Activated CD8-positive, alpha-beta memory T cell treated with anti-CD3 and anti-CD28 coated beads, Interleukin-2, amount 50 U/mL, for 1 hour (primary cell): ENCODE results near the gene WLS.

Source experiments
- DNase-seq: peaks from one replicate; pipeline ENCODE4 v3.0.0-alpha.2; 2020; ENCODE audit errors: extremely low read depth

The WLS gene

DNA sequence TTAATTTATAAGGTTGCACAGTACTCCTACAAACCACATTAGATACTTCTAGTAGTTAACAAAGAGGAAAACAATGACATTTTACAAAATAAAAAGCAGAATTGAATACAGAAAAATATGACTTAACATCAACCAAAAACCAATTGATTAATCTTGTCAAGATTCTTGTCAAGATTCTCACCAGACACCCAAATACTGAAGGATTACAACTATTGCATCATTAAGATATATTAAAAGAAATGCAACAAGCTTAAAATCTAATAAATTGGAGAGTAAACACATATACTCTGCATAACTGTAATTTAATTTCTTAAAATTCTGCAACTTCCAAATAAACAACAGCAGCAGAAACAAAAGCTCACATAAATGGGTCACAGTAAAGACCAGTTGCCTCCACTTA lies 4.7 kb downstream of the WLS start:
- no peak for DNase-seq

DNA sequence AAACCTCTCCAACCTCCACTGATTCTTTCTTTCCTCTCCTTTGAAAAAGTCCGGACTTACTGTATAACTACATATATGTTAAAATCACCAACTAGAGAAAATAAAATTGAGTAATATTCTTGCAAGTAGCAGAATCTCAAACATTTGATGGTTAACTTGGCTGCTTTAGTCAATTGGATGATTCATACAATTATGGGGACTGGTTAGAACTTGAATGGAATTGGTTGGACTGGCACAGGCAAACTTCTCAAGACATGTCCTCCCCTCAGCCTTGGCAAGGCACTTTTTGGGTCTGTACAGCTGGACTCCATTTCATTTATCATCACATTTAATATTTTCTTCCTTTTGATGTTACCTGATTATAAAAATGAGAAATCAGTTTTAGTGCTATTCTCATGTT lies 6.5 kb downstream of the WLS start:
- no peak for DNase-seq

DNA sequence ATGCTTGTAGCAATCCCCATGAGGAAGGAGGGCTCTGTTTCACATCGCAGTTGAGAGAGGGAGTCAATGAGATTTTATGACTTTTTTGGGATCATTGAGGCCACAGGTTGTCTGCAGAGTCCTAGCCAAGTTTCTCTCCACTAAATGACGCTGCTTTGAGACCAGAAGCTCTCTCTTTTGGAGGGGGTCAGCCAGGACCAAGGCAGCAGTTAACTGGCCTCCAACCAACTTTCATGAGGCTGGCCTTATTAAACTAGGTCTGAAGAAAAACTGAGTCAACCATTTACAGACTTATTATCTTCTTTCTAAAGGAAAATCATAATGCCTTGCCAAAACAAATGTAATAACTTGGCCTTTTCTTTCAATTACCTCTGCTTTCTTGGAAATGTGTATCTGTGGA lies 8.6 kb downstream of the WLS start:
- DNase-seq: no peak

DNA sequence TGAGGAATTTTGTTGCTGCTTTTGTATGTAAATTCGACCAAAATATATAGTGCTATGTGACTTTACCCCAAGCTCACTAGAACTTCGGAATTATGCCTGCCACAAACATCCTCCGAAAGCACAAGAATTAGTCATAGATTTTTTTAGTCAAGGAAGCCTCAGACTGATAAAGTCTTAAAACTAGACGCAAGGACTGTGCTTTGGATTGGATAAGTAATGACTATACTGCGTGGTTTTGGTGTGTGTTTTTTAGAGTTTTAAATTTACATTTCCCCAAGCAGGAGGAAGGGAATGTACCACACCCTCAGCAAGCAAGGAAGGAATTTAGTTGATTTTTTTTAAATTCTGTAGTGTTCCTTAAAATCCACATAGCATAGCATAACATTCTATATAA lies 10.3 kb downstream of the WLS start:
- no peak for DNase-seq

DNA sequence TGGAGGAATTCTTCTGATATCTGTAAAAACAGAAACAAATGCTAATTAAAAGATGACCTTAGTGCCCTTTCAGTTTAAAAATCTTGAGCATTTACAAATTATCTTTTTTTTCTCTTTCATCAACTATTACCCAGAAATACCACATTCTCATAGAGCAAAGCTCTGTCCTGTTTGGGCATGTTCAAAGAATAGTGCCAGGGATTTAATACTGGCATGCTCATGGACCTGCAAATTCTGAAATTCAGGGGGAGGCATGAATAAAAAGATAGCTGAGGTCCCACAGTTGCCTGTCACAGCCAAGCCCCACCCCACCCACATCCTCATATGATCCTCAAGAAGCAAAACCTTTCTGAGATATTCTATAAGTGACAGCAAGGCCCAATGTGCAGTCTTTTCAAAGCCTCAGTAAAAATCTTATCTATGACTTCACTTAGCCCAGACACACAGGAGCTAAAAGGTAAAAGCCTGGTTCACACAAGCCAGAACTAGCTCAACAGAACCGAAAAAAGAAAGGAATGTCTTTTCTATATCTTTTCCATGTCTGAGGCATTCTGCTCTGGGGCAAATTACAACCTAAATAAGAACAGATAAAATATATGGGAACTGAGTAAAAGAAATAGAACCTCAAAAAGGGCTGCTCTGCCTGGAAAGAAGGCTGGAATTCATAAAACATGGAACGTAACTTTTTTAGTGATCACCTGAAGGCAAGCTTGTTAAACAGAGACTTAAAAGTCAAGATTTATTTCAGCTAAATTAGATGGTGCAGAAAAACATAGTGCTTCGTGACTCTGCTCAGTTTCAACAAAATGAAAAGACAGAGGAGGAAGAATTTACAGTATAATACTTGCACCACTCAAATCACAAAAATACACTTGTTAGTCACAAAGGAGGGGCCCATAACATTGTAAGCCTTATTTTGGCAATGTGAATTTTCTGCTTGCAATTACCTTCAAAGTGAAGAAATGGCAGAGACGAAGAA lies 11.0 kb downstream of the WLS start:
- DNase-seq: no peak

DNA sequence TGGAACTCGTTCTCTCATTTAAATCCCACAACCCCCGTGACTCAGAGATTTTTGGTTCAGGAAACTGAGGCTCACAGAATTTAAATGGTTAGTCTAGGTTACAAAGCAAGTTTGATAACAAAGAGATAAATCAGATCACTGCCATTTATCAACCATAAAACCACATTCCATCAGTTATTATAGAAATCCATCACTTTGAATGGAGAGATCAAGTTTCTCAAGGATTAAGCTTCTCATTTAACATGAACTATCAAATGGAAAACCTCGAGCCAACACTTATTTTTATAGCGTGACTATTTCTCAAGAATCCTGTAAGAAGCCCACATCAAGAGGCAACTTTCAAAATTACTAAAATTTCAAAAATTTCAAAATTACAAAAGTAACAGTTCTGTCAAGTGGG lies 11.9 kb downstream of the WLS start:
- no peak for DNase-seq

DNA sequence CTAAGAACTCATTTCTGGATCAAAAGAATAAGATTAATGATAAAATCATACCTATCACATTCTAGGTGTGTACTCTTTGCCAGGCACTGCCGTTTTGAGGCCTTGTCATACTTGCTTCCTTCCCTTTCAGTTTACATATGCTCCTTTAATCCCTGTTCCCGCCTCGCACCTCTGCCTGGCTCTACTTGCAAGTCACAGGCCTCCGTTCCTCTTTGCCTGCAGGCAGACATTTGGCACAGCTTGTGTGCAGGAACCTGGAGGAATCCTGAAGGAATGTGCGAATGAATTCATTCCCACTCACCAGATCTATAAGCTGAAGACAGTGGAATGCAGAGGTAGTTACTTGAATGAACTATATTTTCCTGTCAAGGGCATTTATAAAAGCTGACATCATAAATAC lies 13.8 kb downstream of the WLS start:
- DNase-seq: no peak

DNA sequence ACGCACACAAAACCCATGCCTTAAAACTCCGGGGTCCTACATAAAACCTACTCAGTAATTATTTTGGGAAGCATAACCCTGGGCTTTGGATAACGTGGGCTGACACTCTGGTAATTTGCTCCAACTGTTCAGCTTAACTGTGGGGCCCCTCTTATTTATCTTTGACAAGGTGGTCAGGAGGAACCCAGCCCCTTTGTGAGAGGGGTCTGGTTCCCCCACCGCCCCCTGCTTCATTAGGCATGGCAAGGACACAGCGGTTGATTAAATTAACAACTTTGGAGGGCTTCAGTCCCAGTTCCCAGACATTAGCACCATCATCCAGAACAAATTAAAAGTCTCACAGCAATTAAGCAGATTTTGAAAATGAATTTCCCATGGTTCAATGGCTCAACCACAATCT lies 14.7 kb downstream of the WLS start:
- no peak for DNase-seq

DNA sequence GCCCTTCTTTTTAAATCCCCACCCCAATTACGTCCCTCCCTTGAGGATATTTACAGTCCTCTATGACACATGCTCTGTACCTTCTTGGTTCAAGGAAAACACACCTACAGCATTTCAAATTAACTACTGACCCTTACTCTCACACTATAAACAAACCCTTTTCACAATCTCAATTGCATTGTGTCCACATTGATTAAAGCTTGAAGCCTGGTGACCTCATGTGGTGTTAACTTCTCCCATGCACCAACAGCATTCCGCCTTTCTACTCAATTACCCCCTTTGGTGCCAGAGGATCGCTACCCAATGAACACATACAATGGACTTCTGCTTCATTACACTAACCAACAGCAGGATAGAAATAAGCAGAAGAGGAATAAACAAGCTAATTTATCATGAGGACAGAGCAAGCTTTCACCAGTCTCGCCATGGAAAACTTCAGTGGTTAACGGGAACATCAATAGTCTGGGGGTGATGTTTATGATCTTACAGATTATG lies 15.2 kb downstream of the WLS start:
- DNase-seq: no peak

DNA sequence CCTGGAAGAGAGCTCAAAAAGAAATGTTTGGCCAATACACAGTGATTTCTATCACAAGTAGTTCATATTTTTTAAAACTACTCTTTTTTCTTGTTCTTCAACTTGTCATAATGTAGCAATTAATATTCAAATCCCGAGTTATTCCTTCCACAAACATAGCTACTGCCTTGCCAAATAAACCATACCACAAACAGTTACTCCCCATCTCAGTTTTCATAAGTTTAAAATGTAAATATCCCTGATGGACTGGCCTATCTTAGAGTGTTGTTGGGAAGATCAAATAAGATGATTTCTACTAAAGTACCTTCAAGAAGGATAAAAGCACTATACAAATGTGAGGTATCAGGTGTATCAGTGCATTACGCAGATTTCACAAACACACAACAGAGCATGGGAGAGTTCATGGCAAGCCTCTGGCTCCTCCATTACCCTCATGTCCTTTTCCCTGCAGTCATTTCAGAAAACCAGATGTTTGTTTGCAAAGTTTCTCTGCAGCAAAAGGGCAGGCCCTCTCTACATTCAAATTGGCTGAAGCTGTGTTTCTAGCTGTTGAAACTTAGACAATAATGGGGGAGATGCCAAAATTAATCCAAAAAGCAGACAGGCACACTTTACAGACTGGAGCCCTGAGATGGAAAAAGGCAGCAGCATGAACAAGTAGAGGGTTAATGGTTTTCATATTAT lies 16.1 kb downstream of the WLS start:
- no peak for DNase-seq

DNA sequence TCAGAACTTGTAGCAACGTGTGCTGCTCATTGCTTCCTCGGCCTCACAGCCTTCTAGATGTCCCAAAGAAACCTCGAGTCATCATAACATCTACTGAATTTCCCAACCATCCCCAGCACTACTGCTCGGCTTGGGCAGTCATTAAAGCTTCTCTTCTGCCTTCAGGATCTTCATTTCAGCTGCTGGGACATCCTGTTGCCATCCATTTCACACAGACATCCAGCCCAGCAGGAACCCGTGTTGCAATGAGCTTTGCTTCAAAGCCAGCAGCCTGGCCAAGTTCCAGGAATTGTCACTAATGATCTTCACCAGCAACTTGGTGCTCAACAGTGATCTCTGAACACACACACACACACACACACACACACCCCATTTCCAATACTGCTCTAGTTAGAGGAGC lies 18.5 kb downstream of the WLS start:
- DNase-seq: no peak

DNA sequence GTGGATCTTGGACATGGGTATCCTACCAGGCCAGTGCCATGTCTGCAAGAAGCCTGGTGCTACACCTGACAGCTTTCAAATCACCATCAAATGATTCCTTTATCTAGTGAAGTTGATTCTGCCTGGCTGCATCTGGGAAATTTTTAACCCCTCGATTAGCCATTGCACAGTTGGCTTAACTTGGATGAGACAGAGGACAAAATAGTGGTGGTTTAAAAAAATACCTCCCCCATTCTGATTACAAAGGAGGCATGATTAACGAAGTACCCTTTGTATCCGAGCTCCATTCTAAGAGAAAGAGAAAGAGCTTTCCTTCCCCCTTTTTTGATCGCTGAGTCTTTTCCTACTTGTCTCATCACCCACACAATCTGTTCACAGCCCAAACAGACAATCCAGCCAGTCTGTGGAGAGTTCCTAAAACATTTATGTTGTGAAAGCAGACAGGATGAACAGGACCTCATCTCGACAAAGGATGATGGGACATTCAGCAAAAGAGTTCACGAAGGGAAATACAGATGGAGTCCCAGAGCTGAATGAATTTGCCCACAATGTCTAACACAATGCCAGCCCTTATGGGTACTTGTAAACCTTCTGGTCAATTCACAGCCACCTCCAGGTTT lies 20.5 kb downstream of the WLS start:
- no peak for DNase-seq

DNA sequence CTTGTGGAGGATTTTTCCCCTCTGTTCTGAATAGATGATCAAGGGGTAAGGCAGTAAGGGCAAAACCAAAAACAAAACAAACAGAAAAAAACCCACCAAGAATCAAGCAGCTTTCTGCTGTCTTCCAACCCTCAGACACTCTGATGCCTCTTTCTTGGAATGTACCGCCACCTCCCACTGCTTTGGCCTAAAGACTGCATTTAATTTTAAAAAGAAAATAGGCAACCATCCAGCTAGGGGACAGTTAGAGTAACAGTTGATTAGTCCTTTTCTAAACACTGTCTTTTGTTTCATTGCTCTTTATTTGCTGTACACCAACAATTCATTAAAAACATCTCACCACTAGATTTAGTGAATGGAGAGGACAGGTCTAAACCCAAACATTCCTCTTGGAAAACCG lies 21.5 kb downstream of the WLS start:
- DNase-seq: no peak

DNA sequence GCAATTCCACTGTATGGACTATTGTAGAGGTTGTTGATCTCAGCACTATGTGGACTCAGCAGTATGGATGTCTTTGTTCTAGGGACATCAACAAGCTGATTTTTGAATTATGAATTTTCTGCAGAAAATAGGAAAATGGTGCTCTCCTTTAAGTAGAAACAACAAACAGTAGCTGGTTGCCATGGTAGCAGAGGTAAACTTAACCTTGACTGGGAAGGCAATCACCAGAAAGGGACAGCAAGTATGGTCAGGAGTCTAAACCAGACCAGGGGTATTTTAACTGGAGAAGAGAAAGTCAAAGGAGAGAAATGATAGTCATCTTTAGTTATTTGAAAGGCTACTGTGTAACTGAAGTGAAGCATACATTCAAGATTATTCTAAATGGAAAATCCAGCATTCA lies 22.3 kb downstream of the WLS start:
- DNase-seq: no peak

DNA sequence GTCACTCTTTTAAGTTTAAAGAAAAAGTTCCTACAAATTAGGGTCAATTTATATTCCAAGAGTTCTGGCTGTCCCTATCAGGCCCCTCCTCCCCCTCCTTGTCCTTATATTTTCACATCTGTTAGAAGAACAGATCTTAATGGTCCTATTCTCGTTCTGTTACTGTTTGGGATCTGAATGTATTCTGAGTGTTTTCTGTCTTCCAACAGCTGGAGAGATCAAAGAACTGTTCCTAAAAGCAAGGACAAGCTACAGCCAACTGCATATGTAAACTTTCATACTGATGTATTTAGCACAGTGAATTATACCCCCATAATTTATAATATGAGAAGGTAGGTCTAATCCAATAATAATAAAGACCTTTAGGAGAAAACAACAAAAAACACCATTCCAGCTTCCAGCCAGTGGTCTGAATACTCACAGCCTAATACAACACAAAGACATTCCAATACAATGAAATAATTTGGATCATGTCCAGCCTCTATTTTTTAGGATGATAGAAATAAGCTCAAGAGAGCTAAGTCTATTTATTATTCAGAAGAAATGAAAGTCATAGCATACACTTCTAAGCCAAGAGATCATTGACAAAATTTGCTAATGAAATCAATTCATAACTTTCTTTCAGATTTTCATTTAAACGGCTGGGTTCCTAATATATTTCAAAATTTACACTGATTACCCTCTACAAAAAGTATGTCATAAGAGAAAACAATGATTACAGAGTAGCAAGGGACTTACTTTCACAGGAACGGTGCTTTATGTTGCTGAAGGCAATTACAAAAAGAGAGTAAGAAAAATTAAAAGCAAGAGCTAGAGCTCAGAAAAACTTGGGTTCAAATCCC lies 25.3 kb downstream of the WLS start:
- no peak for DNase-seq

DNA sequence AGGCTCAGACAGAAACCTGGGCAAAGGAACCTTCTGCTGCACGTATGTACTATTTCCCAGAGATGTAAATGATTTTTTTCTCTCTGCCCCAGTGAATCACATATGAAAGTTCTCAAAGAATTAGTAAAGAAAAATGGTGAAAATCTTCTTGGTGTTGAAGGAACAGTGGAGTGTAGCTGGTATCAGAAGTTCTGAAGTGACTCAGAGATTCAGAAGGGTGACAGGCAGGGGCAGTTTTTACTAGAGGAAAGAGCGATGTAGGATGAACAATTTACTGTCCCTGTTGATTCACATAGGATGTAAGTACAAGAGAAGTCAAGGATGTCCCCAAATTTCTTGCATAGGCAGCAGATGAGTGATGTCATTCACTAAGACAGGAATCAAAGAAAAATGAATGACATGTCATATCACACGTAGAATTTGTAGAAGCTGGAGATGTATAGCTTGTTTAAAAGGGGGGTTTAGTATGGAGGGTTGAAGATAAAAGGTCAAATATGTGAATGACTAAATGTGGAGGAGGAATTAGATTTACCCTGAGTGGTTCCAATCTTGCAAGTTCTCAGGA lies 26.4 kb downstream of the WLS start:
- no peak for DNase-seq

DNA sequence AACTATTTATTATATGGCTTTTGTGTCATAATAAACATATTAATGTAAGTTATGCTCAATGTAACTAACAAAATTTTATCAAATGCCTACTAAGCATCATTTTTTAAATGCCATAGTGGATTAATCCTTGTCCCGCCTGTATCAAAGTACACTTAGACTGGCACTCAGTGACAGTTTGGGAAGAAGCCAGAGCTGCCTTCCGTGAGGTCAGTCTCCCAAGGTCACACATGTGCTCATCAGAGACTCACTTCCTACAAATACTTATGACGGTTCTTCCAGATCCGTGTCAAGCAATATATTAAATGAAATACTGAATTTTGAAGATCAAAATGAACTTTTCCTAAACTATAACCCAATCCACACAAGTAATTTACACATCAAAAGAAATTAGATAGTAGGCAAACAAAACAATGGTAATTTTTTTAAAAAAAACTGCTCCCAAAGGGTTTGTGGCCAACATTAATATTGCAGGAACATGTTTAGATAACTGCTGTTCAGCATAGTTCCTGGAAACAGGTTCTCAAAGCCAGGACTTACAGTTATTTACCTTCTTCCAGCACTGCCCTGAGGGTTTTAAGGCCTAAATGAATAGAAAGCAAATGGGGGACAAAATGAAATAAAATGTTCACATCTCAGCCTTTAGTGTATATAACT lies 27.2 kb downstream of the WLS start:
- DNase-seq: no peak

DNA sequence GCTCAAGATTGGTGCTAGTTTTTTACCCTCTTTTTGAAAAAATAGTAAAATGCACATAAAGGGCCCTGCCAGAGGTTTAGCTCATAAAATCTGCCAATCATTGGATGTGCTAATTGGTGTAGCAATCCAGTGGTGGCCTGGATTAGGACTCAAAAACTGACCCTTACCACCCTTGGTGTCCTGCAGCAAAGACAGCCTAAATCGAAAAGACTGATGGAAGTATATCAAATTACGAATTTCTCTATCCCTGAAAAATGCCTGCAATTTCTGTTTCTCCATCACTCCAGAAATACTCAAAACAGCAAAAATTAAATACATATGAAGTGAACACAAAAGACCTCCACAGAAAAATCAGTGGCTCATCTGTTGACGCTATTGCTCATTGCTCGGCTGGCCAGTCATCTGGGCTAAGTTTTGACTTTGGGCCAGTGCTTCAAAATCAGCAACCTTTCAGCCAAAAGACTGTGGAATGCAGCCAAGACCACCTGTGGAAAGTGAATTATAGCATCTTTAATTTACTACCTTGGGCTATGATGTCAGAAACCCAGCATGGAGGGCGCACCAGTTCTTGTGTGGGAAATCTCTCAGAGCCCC lies 30.0 kb downstream of the WLS start:
- DNase-seq: no peak

DNA sequence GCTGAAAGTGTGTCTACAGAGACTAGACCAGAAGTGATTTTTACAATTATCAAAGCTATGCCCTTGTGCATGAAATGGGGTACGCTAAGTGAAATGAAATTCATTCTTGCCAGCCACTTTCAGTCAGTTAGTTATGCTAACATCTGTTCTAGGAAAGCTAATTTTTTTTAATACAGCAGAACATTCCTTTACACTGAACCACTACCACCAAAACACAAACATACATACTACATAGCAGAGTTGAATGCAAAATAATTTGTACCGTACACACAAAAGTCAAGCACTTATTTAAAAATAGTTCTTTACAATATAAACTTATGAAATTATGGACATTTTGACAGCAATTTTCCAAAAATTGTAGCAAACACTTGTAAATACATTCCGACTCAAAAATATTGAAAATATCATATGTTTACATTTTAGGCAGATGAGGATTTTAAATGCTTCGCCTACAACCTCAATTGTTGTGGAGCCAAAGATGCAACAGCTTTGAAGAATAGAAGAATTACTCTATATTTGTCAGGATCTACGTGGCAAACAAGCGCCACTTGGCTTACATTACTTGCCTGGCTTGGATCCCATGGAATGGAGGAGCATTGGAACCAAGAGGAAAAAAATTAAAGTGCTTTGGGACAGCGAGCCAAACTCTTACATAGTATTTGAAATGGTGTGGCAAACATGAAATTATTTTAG lies 30.6 kb downstream of the WLS start:
- DNase-seq: no peak

DNA sequence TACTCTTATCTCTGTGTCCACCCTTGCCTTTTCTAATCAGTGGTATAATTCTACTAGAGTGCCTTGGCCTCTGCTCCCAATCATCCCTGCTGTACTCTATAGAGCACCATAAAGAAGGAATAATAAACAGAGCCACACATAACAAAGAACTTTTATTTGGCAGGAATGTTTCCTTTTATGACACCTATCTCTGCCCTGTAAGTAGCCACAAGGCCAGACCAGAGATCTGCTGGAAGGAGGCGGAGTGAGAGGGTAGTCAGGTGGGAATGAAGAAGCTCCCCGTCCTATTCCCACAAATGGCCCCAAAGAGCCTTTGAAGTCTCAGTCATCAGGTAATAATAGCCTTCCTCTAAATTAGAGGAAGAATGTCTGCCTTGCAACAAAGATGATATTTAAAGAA lies 32.7 kb downstream of the WLS start:
- DNase-seq: no peak
